NCI-H2029 (cell line): ENCODE measurements around the gene PHAF1.
A peak's percentile ranks its signal among the peaks of the same experiment; 100 is the strongest.

Experiments used
- DNase-seq: peaks from one replicate; lab custom pipeline; 2025; lab: John Stamatoyannopoulos, UW

Gene PHAF1

DNA sequence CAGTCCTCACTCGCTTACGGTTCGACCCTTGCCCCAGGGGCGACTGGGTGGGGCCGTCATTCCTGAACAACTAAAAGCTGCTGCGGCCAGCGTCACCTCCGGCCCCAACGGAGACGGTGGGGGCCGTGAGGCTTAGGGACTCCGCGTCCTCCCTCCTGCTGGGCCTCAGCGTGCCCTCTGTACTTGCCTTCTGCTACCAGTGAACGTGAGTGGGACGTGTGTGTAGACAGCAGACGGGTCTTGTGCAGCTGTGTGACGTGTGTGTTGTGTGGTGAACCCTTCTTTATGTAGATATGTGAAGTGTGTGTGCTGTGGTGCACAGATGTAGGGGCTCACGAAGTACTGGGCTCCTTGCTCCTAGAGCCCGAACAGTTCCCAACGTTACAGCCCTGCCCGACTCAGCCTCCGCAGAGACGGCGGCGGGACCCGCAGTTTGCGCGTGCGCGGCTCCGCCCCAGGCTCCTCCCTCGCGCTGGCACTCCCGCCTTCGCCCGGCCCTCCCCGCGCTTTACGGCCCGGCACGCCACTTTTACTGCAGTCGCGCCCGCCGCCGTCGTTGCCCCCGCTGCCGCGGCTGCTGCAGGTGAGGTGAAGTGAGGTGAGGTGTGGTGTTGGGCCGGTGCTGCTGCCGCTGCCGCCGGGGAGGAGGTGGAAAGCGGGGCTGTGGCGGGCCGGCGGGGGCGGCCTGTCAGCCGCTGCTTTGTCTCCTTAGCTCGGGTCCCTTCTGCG lies at the start of gene PHAF1:
Gene PHAF1, plus strand, starts transcription at position 535 of the 729 bp plus-strand sequence. CDS start 235 bp downstream, outside the sequence.
- DNase-seq: peak; percentile 58

DNA sequence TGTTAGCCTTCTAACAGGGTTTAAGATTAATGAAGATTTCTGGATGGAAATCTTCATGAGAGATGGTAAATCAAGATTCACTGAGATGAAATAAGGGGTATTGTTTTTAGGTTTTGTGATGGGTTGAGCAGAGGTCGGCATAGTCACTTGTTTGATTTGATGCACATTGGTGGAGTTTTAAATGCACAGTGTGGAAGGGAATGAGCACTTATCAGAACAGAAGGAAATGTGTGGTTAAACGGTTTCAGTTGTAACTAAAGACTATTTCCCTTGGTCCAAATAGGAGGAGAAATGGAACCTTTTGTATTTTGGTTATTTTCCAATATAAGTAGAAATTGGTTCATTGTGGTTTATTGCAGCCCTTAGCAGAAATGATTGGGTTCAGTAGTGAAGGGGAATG lies 46.7 kb upstream of the PHAF1 start:
- no peak for DNase-seq

DNA sequence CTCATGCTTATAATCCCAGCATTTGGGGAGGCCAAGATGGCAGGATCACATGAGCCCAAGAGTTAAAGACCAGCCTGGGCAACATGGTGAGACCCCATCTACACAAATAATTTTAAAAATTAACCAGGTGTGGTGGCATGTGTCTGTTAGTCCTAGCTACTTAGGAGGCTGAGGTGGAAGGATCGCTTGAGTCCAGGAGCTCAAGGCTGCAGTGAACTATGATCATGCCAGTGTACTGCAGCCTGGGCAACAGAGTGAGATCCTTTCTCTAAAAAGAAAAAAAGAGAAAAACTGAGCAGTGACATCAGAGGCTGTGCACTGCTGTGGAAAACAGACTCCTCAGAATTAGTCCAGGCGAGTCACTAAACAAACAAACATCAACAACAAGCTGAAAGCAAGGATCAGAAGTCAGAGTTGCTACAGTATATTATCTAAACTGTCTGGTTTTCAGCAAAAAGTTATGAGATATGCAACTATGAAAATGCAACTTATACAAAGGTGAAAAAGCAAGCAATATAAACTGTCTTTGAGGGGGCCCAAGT lies 41.5 kb upstream of the PHAF1 start:
- DNase-seq: no peak

DNA sequence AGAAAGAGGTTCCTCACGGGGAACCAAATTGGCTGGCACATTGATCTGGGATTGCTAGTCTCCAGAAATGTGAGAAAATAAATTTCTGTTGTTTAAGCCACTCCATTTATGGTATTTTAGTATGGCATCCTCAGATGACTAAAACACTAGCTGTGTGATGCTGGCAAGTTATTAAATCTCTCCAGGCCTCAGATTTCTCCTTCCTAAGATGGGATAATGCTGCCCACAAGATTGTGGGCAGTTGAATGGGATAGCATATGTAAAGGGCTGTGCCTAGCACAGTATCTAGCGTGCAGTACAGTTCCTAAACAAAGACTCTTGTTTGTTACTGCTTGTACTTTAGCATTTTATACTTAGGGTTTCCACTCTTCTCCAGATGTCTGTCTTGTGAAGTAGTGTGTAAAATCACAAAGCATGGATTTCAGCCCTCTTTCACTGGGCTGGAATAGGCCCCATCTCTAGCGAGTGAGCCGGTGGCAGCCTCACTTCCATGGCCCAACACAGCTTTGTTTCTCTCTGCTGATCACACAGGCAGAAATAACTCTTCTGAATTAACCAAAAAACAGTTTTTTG lies 38.2 kb upstream of the PHAF1 start:
- no peak for DNase-seq

DNA sequence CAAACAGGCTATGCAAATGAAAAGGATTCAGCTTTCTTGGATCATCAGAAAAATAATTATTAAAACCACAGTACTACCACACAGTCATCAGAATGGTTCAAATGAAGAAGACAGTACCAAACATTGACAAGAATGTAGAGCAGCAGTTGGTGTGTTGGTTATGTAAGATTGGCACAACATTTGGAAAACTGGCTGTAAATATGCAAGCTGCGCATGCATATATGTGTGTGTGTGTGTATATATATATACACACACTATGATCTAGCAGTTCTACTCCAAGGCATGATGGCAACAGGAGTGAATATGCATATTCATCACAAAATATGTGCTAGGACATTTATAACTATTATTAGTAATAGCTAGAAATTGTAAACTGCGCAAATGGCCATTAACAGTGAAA lies 34.4 kb upstream of the PHAF1 start:
- DNase-seq: no peak

DNA sequence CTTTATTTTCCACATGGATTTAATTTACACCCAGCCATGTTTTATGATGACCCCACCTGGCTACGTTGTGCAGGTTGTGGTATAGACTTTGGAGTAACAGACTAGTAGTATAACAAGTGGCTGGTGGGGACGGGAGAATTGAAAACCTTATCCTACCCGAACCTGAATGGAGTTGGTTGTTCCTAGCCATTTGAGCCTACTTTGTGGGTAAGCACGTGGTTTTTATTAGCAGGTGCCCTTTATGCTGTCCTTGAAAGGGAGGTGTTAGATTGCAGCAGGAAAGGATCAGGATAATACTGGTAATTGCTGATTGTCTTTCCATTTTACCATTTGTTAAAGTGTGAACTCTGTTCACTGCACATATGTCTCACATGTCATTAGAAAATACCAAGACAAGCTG lies 31.9 kb upstream of the PHAF1 start:
- DNase-seq: peak; percentile 64

DNA sequence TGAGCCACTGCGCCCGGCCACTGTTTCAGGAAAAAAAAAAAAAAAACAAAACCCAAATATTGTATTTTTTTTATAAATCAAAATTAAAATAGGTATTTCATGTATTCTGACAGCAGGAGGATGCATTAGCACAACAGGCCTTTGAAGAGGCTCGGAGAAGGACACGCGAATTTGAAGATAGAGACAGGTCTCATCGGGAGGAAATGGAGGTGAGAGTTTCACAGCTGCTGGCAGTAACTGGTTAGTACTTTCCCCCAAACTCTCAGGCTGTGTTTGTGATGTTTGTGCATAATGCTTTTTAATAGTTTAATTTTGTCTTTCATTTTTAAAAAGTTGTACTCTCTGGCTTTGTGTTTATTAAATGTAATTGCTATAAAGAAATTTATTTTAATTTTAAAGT lies 27.6 kb upstream of the PHAF1 start:
- DNase-seq: no peak

DNA sequence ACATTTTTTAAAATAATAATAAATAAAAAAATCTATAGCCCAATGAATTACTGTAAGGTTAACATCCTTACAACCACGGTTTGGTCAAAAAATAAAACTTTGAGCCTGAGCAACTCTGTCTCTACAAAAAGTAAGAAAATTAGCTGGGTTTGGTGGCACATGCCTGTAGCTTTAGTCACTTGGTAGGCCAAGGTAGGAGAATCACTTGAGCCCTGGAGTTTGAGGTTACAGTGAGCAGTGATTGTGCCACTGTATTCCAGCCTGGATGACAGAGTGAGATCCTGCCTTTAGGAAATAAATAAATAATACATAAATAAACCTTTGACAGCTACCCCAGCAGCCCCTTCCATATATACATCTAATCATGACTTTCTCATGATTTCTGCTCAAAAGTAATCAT lies 26.9 kb upstream of the PHAF1 start:
- no peak for DNase-seq

DNA sequence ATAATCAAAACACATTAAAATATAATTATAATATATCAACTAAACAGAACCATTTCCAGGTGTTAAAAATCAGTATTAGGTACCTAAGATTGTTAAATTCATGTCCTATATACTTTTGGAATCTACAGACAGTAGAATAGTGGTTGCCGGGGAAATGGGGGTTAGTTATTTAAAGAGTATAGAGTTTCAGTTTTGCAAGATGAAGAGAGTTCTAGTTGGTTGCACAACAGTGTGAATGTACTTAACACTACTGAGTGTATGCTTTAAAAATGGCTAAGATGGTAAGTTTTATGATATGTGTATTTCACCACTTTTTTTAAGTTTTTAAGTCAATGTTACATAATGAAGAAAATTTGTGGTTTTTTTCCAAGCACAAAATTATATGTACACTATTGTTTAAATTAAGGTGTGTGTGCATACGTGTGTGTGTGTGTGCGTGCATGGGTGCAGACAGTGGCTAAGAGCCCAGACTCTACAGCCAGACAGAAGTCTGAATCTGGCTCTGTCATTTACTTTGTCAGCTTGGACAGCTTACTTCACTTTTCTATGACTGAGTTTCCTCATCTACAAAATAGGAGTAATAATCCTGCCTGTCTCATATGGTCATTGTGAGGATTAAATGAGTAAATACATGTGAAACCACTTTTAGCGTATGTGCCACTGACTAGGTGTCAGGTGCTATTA lies 25.3 kb upstream of the PHAF1 start:
- DNase-seq: no peak

DNA sequence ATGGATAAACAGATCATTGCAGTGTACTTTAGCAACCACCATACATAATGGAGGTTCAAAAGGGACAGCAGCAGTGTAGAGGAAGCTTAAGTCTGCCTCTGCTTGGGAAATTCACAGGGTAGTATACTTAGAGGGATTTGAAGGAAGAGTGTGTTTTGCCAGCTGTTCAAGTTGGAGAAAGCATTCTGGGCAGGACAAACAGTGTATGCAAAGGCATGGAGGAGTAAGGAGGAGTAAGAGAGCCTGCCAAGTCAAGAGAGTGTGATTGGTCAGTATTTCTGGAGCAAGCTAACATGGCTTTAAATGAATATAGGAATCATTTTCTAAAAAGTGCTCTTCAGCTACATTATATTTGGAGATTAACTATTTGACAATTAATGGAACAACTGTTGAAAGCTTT lies 22.9 kb upstream of the PHAF1 start:
- DNase-seq: no peak

DNA sequence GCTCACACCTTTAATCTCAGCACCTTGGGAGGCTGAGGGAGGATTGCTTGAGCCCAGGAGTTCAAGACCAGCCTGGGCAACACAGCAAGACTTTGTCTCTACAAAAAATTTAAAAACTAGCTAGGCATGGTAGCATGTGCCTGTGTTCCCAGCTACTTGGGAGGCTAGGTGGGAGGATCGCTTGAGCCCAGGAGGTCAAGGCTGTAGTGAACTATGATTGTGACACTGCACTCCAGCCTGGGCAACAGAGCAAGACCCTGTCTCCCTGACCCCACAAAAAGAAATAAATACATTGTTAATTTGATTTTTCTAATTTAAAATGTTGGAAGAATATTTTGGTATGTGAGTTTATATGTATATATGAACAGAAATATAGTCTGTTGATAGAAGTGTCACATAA lies 22.4 kb upstream of the PHAF1 start:
- no peak for DNase-seq

DNA sequence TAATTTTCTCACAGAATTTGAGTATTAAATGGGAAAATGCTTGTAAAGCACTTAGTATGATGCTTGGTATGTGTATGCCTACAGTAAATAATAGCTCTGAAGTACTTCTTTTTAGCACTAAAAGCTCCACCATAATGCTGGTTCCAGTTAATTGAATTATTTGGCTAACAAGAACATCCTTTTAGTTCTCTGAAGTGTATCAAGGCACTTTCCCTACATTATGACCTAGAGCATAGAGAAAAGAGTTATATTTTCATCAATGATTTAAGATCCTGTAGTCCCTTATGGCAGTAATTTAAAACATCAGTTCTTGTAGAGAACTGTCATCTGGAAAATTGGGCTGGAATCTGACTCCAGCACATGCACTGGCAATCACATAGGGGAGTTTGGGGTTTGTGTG lies 21.9 kb upstream of the PHAF1 start:
- DNase-seq: no peak

DNA sequence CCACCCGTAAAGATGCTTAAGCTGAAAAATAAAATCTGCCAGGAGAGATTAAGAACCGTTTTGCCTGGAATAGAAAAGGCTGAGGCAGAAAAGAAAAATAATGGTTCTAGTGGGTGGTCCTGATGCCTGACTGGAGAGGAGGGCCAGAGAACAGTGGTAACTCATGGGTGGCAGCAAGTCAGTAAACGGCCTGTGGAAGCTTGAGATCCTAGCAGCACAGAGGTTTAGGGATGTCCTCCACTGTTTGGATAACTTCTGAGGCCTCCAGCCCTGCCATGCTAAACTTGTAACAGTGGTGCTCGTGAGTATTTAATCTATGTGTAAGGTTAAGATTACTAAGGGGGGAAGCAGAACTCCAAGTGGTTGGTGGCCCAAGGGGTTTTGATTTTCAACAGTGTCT lies 21.2 kb upstream of the PHAF1 start:
- no peak for DNase-seq

DNA sequence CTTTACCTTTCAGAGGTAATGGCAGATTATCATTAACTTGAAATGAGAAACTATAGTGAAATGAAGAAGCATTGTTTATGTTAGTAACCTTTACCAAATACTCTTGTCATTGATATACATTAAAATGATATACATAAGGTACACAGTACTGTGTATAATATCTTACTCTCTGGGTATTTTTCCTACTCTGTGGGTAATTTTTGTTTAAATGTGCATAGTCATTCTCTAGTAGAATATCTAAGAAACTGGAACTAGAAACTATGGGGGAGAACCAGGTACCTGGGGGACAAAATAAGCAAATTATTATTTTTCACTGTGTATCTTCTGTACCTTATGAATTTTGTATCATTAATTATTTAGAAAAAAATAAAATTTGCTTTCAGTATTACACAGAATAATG lies 20.6 kb upstream of the PHAF1 start:
- no peak for DNase-seq

DNA sequence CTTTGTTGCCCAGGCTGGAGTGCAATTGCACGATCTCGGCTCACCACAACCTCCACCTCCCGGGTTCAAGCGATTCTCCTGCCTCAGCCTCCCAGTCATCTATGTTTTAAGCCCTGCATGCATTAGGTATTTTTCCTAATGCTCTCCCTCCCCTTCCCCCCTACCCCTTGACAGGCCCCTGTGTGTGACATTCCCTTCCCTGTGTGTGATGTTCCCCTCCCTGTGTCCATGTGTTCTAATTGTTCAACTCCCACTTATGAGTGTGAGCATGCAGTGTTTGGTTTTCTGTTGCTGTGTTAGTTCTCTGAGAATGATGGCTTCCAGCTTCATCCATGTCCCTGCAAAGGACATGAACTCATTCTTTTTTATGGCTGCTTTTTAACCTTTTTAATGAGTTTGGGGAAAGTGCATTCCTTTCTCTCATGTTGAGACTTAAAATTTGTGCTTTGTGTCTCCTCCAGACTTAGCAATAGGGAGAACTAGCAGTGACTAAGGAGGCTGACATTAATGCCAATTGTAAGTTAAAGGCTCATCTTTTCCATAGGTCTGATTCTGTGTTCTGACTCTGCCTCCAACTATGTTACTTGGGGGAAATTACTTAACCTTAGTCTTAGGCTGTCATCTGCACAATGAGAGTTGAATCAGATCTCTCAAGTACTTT lies 17.7 kb upstream of the PHAF1 start:
- DNase-seq: no peak

DNA sequence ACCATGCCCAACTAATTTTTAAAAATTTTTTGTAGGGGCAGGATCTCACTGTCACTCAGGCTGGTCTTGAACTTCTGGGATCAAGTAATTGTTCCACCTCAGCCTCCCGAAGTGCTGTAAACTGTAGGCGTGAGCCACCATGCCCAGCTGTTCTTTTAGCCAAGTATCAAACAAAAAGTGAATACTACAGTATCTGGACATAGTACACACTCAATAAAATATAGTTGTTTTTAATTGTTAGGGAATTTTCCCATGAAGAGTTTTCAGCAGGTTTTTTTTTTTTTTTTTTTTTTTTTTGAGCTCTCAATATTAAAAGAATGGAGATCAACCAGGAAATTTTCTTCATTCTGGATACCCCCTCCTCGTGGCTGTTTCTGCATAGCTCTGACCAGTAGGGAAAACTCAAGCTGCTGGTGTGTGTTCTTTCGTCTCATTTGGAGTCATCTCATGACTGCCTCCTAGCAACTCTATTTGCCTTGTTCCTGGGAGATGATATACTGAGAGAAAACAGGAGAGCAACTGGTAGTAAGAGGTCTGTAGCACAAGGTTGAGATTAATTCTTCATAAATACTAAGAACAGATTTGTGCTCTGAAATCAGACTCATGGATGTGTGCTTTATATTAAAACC lies 16.5 kb upstream of the PHAF1 start:
- no peak for DNase-seq

DNA sequence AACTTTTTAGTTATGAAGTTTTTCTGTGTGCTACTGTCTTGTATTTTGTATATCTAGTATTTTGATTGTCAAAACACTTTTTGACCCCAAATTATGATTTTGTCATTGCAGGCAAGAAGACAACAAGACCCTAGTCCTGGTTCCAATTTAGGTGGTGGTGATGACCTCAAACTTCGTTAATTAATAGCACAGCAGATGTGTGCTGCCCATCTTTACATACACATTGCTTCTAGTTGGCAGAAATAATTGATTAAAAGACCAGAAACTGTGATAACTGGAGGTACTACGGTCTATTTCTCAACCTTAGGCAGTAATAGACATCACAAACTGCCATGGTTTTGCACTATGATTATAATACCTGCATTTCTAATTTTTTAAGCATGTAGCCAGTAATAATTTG lies 11.1 kb upstream of the PHAF1 start:
- no peak for DNase-seq

DNA sequence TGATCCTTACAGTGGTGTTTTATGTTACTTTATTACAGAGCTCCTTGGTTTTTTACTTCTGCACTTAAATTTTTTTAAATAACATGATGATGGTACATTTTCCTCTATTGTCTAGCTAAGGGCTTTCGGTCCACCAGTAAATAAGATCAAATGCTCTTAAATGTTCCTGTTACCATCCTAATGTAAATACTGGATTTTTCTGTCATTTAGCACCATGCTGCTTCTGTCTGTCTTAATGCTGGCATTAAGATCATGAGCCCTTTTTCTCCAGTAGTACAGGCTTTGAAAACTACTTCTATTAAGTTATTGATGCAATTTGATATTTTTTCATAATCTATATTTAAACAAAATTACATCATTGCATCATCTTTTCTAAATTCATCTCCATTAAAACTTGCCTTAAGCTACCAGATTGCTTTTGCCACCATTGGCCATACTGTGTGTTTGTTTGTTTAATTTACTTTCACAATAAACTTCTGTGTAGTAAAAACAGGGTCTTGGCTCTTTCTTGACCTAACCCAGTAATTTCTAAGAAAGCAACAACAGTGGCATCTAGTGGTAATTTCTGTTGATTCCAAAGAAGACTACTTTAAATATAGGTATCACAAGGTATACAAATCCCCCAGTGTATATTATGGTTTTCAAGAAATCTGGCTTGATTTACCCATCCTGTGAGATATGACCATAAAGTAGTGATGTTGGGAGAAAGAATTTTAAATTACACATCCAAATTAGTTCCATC lies 9.0 kb upstream of the PHAF1 start:
- DNase-seq: no peak

DNA sequence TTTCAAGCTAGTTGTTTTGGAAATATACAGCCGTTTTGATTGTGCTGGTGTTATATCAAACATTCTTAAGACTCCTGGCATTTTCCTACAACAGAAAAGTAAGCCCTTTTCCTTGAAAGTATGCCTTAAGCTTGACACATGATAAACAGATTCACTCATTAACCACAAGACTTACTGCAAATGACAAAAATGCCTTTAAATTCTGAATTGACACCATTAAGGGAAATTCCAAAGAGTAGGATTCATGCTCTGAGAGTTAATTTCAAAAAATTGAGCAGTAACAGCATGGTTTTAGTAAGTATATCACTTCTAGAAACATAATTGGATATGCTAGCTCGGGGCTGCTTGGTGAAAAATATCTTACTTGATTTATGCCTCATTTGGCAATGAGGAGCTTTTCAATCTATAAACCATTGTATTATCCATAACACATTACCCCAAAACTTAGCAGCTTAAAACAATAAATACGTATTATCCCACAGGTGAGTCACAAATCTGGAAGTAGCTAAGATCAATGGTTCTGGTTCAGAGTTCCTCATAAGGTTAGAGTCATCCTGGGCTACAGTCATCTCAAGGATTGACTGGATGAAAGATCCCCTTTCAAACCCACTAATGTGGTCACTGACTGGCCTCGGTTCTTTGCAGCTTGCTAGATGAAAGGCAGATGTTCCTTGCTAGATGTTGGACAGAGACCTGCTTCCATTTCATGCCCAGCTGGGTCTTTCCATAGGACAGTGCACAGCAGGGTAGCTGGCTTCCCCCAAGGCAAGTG lies 8.2 kb upstream of the PHAF1 start:
- no peak for DNase-seq

DNA sequence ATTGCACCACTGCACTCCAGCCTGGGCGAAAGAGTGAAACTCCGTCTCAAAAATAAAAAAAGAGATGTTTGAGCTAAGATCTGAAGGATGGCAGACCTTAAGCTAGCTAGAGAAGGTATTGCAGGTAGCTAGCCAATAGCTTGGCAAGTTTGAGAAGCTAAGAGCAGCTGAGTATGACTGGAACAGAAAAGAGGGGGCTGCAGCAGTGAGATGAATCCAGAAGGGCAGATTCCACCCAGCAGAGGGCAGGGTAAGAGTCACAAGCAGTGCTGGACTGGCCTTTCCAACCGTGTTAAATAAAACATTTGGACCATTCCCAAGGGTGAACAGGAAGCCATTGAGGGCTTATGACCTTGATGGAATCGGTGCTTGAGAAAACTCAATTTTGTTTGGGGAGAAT lies 5.7 kb upstream of the PHAF1 start:
- DNase-seq: no peak

DNA sequence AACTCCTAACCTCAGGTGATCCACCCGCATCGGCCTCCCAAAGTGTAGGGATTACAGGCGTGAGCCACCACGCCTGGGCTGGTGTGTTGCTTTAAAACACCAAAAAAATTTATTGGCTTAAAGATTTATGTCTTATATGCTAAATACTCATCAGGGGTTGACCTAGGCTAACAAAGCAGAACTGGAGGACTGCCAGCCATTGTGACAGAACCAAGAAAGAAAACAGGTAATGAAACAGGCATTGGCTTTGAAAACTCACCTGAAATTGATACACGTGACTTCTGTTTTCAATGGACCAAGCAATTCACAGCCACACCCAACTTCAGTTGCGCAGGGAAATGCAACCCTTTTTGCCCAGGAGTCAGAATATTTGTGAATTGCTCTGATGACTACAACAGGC lies 4.9 kb upstream of the PHAF1 start:
- DNase-seq: no peak
